Activated naive CD8-positive, alpha-beta T cell treated with anti-CD3 and anti-CD28 coated beads, Interleukin-2, amount 50 U/mL, for 24 hours (primary cell): Measurements from ENCODE around the gene DPF3.

Experiments used
- ATAC-seq: fragments of 150-1000 bp; cut with Tn5 transposase; one replicate; pipeline ENCODE4 v1.10.0; 2021
- DNase-seq: peaks from one replicate; pipeline ENCODE4 v3.0.0; 2021
- H3K27ac Mint-ChIP-seq: one replicate; pipeline ENCODE4 v1.8.0; 2021; ENCODE audit warnings: mild to moderate bottlenecking, mixed read lengths
- H3K27me3 Mint-ChIP-seq: one replicate; pipeline ENCODE4 v1.8.0; 2021; ENCODE audit warnings: mixed read lengths
- H3K36me3 Mint-ChIP-seq: one replicate; pipeline ENCODE4 v1.8.0; 2021; ENCODE audit warnings: low read depth, mixed read lengths
- H3K4me1 Mint-ChIP-seq: one replicate; pipeline ENCODE4 v1.8.0; 2021; ENCODE audit warnings: mixed read lengths
- H3K4me3 Mint-ChIP-seq: one replicate; pipeline ENCODE4 v1.8.0; 2021; ENCODE audit warnings: mild to moderate bottlenecking, moderate library complexity, mixed read lengths
- H3K9me3 Mint-ChIP-seq: one replicate; pipeline ENCODE4 v1.8.0; 2021; ENCODE audit warnings: mixed read lengths

Gene DPF3

GRCh38 chr14:72613231-72613974 is 280.5 kb downstream of the DPF3 start:
- H3K9me3 Mint-ChIP-seq, result no peaks in the 10 kb centered on the region
- DNase-seq (no peak), ATAC-seq (no peak)
- no peaks in the 10 kb centered on the region for H3K36me3 Mint-ChIP-seq
- peaks cover under 1% of the 10 kb centered on the region for H3K4me1 Mint-ChIP-seq
- H3K27me3 Mint-ChIP-seq, result peaks cover 6% of the 10 kb centered on the region
- H3K27ac Mint-ChIP-seq, result no peak overlapping the region
- no peak overlapping the region for H3K4me3 Mint-ChIP-seq

DNA sequence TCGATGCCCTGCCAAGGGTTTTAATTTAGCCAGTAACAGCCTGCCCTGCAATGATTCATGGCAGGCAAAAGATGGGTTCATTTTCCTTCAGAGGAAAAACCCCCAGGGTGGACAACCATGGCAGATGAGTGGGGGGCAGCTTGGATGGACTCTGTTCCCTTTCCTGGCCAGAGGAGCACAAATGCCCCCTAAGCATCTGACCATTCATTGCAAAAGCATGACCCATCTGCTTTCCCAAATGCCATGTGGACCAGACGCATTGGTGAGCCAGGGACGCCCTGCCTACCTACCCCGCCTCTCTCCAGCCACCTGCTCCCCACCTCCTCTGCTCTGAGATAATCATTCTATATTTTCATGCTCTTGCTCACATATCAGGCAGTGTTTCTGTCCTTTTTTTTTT is 281.9 kb downstream of the DPF3 start:
- H3K27me3 Mint-ChIP-seq, result peaks cover 6% of the 10 kb centered on the region
- ATAC-seq, result no peak
- H3K27ac Mint-ChIP-seq, result no peak overlapping the region

GRCh38 chr14:72611506-72611905 is 282.4 kb downstream of the DPF3 start:
- DNase-seq (no peak), ATAC-seq (no peak)
- Mint-ChIP-seq H3K9me3 (no peaks in the 10 kb centered on the region), H3K27ac (no peak overlapping the region), H3K4me3 (no peak overlapping the region), H3K27me3 (peaks cover 6% of the 10 kb centered on the region), H3K36me3 (no peaks in the 10 kb centered on the region), H3K4me1 (peaks cover 3% of the 10 kb centered on the region)

More for the DNA sequence above, 281.9 kb downstream of the DPF3 start:
- no peak for DNase-seq
- H3K4me3 Mint-ChIP-seq, result no peak overlapping the region
- H3K36me3 Mint-ChIP-seq, result no peaks in the 10 kb centered on the region
- H3K4me1 Mint-ChIP-seq, result peaks cover 3% of the 10 kb centered on the region
- no peaks in the 10 kb centered on the region for H3K9me3 Mint-ChIP-seq

DNA sequence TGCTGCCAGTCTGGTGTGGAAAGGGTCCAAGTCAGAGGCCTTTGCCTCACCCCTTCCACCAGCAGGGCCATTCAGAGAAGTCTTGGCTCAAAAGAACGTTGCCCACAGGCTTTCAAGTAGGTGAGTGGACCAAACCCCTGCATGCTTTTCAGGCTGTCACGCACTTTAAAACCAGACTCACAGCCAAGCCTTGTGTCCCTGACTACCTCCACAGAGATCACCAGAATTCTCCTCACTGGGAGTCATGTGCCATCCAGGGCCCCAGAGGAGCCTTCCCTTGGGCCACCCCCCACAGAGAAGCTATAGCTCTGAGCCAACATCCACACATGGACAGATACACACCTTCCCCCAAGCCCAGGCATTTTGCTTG is 283.1 kb downstream of the DPF3 start:
- no peaks in the 10 kb centered on the region for H3K36me3 Mint-ChIP-seq
- no peak overlapping the region for H3K27ac Mint-ChIP-seq
- DNase-seq, result no peak
- peaks cover 6% of the 10 kb centered on the region for H3K27me3 Mint-ChIP-seq
- H3K4me3 Mint-ChIP-seq, result no peak overlapping the region
- H3K9me3 Mint-ChIP-seq, result no peaks in the 10 kb centered on the region
- peaks cover 3% of the 10 kb centered on the region for H3K4me1 Mint-ChIP-seq
- ATAC-seq, result no peak

DNA sequence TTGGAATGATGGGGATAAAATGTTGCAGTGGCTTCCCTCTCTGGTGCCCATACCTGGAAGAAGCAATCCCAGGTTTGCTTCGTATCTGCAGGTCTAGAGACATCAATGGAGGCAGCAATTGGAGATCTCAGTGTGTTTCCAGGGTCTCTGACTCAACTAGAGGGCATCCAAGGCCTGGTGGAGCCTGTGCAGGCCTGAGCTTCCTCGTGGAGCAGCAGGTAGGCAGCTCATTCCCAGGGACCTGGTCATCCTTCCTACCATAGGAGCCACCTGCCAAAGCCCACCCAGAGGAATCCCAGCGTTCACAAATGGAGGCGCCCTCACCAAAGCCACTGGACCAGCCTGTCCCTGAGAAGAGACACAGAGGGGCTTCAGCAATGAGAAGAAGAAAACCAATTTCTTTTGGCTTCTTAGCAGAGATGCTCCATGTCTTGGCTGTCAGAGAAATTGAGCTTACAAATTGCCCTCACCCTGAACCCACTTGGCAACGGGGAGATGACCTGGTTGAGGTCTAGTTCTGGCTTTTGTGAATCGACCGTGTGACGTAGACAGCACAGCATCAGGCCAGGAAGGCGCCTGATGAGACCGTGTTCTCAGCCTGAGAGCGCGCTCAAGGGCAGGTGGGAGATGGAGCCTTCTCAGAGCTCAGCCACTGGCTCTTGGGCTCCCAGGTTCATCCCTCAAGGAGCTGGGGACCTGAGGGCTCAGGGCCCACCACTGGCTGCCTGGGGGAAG is 283.6 kb downstream of the DPF3 start:
- ATAC-seq (no peak), DNase-seq (no peak)
- Mint-ChIP-seq H3K4me3 (no peak overlapping the region), H3K9me3 (no peaks in the 10 kb centered on the region), H3K4me1 (peaks cover 3% of the 10 kb centered on the region), H3K36me3 (no peaks in the 10 kb centered on the region), H3K27ac (no peak overlapping the region), H3K27me3 (peaks cover 6% of the 10 kb centered on the region)

GRCh38 chr14:72609205-72609916 is 284.5 kb downstream of the DPF3 start:
- no peaks in the 10 kb centered on the region for H3K9me3 Mint-ChIP-seq
- DNase-seq (no peak), ATAC-seq (no peak)
- H3K27me3 Mint-ChIP-seq, result peaks cover 6% of the 10 kb centered on the region
- H3K27ac Mint-ChIP-seq, result no peak overlapping the region
- no peak overlapping the region for H3K4me3 Mint-ChIP-seq
- no peaks in the 10 kb centered on the region for H3K36me3 Mint-ChIP-seq
- peaks cover 3% of the 10 kb centered on the region for H3K4me1 Mint-ChIP-seq

GRCh38 chr14:72608391-72609204 is 285.3 kb downstream of the DPF3 start:
- H3K4me3 Mint-ChIP-seq, result no peak overlapping the region
- H3K9me3 Mint-ChIP-seq, result no peaks in the 10 kb centered on the region
- ATAC-seq (peak; percentile 53), DNase-seq (no peak)
- H3K36me3 Mint-ChIP-seq, result no peaks in the 10 kb centered on the region
- no peak overlapping the region for H3K27ac Mint-ChIP-seq
- H3K27me3 Mint-ChIP-seq, result peaks cover 6% of the 10 kb centered on the region
- peaks cover 3% of the 10 kb centered on the region for H3K4me1 Mint-ChIP-seq

DNA sequence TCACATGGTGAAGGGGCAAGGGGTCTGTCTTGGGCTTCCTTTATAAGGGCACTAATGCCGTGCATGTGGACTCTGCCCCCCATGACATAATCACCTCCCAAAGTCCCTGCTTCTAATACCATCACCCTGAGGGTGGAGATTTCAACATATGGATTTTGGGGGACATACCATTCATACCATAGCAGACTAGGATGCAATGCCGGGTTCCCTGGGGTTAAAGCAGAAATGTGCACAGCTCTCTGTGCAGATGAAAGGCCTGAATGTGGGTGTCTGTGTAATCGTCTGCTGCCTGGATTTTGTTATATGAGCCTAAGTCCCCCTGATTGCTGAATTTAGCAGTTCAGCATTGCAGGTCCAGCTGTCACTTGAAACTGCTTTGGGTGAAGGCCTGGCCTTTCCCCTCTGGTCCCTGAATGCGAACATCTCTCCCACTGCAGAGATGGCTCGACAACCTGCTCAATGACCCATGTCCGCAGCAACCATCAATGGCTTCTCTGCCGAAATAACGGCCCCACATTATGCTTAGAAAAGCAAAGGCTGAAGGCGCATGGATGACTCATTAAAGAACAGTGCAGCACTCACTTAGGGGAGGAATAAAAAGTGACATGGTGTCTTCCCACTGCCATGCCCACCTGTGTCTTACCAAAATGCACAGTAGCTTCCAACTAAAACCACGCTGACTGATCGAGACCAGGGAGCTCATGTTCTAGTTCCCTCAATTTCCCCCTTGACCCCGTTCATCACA is 286.3 kb downstream of the DPF3 start:
- no peak overlapping the region for H3K27ac Mint-ChIP-seq
- H3K4me3 Mint-ChIP-seq, result no peak overlapping the region
- no peaks in the 10 kb centered on the region for H3K9me3 Mint-ChIP-seq
- H3K27me3 Mint-ChIP-seq, result peaks cover 8% of the 10 kb centered on the region
- no peak for DNase-seq
- ATAC-seq, result no peak
- H3K4me1 Mint-ChIP-seq, result peaks cover 3% of the 10 kb centered on the region
- H3K36me3 Mint-ChIP-seq, result no peaks in the 10 kb centered on the region

DNA sequence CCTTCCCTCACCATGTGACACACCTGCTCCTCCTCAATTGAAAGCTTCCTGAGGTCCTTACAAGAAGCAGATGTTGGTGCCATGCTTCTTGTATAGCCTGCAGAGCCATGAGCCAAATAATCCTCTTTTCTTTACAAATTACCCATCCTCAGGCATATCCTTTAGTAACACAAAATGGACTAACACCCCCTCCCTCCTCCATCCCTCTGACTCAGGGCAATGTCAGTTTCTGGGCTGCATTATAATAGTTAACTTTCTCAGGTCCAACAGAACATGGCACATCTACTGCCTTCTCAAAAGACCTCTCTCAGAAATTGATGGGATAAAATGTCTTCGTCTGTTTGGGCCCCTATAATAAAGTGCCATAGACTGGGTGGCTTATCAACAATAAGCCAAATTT is 287.0 kb downstream of the DPF3 start:
- Mint-ChIP-seq H3K9me3 (no peaks in the 10 kb centered on the region), H3K27ac (no peak overlapping the region), H3K36me3 (no peaks in the 10 kb centered on the region), H3K27me3 (peaks cover 9% of the 10 kb centered on the region), H3K4me1 (peaks cover 3% of the 10 kb centered on the region), H3K4me3 (no peak overlapping the region)
- ATAC-seq (no peak), DNase-seq (no peak)

DNA sequence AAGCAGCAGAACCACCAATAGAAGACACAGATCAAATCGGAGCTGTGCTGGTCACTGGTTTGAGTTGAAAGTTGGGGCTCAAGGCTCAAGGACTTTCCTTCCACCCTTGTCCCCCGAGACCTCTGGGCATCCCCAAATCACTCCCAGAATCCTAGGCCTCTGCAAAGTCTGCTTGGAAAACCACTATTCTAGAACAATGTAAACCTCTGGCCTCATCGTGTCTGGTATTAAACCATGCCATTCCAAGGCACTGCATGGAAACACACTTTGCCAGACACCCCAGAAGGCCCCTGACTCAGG is 288.0 kb downstream of the DPF3 start:
- Mint-ChIP-seq H3K36me3 (no peaks in the 10 kb centered on the region), H3K4me1 (peaks cover 3% of the 10 kb centered on the region), H3K9me3 (no peaks in the 10 kb centered on the region), H3K27ac (no peak overlapping the region), H3K4me3 (no peak overlapping the region), H3K27me3 (peaks cover 16% of the 10 kb centered on the region)
- ATAC-seq (no peak), DNase-seq (no peak)

DNA sequence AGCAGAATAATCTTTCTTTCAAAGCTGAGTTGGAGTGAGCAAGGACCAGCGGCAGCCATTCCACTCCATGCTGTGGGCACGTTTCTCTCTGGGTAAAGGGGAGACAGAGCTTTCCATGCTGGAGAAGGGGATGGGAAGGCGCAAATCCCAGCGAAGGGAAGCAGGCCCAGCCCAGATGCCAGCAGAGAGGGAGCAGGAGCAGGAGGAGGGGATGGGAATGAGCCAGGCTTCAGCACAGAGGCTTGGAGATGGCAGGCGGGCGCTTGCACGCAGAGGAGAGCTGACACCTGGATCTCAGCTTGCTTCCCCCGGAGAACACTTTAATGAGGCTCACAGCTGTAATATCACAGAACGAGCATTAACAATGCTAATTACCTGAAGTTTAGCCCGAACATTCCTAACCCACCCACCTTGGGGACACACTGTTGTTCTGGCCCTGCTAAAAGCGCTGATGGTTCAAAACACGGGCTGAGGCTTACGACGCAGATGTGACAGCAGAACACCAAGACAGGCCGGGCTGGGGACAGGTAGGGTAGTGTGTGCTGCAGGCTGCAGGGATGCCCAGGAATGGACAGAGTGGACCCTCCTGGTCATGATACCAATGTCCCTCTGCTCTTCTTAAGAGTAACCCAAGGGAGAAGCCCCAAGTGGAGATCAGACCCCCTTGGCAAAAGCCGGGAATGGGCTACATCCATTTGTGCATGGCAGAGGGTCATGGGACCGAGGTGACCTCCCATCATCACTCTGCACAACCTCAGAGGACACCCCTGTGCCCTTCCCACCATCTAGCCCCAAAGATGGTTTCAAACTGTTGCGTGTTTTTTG is 288.6 kb downstream of the DPF3 start:
- ATAC-seq (no peak), DNase-seq (no peak)
- Mint-ChIP-seq H3K27me3 (peaks cover 20% of the 10 kb centered on the region), H3K27ac (no peak overlapping the region), H3K36me3 (no peaks in the 10 kb centered on the region), H3K4me3 (no peak overlapping the region), H3K9me3 (no peaks in the 10 kb centered on the region), H3K4me1 (peaks cover 3% of the 10 kb centered on the region)

DNA sequence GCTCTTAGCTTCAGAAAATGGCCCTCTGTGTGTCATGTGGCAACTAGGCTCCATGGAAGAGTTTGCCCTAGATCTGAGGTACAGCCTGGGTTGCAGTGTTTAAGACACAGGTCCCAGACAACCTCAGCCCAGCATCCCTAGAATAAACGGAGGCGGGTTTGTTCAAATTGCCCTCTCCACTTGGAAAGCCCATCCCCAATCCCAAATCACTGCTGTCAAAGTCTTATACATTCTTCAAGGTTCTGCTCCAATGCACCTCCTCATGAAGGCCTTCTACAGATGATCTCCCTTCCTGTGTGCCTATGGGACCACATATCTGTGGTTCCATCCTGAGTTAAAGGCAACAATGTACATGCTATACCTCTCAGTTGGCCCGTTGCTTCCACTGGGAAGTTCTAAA is 289.8 kb downstream of the DPF3 start:
- DNase-seq (no peak), ATAC-seq (no peak)
- H3K4me1 Mint-ChIP-seq, result peaks cover 3% of the 10 kb centered on the region
- peaks cover 18% of the 10 kb centered on the region for H3K27me3 Mint-ChIP-seq
- H3K9me3 Mint-ChIP-seq, result no peaks in the 10 kb centered on the region
- no peak overlapping the region for H3K4me3 Mint-ChIP-seq
- H3K27ac Mint-ChIP-seq, result no peak overlapping the region
- H3K36me3 Mint-ChIP-seq, result no peaks in the 10 kb centered on the region

GRCh38 chr14:72603639-72604038 is 290.3 kb downstream of the DPF3 start:
- H3K4me3 Mint-ChIP-seq, result no peak overlapping the region
- DNase-seq, result no peak
- H3K27ac Mint-ChIP-seq, result no peak overlapping the region
- H3K4me1 Mint-ChIP-seq, result peaks cover 3% of the 10 kb centered on the region
- no peaks in the 10 kb centered on the region for H3K36me3 Mint-ChIP-seq
- H3K9me3 Mint-ChIP-seq, result no peaks in the 10 kb centered on the region
- peaks cover 15% of the 10 kb centered on the region for H3K27me3 Mint-ChIP-seq
- no peak for ATAC-seq
